ENCODE results near the gene PFKL. TPM values are rescaled to one million over a fixed set of nuclear protein-coding genes. Genes with fewer than 3 reads are reported as not detected.
"Not testable (repeated sequence)": the region's sequence is repeated elsewhere in the genome, so short reads cannot be mapped to it uniquely, and the experiment has no call there.

PFKL gene
- polyA plus RNA-seq, 4 donors: 69.7 to 172 (median 115) TPM

DNA sequence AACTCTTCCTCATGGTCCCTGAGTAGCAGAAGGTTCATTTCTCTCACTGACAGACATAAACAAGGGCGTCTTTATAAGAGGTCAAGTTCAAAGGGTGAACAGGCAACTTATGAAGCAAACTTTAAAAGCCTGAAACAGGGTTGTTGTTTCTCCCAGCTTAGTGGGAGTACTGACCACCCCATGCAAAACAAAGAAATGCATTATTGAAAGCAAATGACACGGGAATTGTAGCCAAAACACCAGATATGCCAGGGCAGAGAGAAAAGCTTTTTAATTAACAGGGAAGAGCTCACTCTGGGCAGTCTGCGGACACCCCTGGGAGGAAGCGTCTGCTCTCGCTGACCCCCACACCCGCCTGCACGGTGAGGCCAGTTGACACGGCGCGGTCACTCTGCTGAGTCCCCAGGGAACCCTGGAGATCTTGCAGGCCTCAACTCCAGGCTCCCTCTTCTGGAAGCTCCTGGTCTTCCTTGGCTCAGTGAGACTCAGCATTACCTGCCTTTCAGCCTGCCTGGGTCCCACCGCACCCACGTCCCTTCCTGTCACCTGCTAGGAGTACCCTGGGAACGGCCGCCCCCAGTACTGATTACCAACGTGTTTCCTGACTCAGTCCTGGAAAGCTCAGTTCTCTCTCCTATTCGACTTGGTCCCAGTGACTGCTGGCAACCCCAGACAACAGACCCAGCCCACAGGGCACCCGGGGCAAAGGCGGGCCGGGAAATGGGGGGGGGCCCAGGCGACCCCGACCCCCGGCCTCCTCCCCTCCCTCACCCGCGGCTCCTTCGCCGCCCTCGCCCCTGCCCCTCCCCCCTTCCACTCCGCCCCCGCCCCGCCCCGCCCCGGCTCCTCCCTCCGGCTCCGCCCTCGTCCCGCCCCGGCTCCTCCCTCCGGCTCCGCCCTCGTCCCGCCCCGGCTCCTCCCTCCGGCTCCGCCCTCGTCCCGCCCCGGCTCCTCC is 38.4 kb downstream of the PFKL start:
- DNase-seq (ENCODE audit: low read depth in 4 of 4, low spot score in 3 of 4): peak; percentile 38 to 52 (median 48)

- peak; percentile 78 to 87 (median 86) for DNase-seq (ENCODE audit: low read depth in 4 of 4, low spot score in 3 of 4)
Measured at GRCh38 chr21:44338971-44339910, 39.4 kb downstream of the PFKL start, which contains the start of gene CFAP410. CFAP410 (minus strand) TSS chr21:44339390; CDS start chr21:44339194, 196 bp downstream.

GRCh38 chr21:44341726-44342458 is 42.0 kb downstream of the PFKL start:
- DNase-seq (ENCODE audit: low read depth in 4 of 4, low spot score in 3 of 4): not testable (repeated sequence)

GRCh38 chr21:44342981-44343380 is 43.1 kb downstream of the PFKL start:
- DNase-seq (ENCODE audit: low read depth in 4 of 4, low spot score in 3 of 4): not testable (repeated sequence)

DNA sequence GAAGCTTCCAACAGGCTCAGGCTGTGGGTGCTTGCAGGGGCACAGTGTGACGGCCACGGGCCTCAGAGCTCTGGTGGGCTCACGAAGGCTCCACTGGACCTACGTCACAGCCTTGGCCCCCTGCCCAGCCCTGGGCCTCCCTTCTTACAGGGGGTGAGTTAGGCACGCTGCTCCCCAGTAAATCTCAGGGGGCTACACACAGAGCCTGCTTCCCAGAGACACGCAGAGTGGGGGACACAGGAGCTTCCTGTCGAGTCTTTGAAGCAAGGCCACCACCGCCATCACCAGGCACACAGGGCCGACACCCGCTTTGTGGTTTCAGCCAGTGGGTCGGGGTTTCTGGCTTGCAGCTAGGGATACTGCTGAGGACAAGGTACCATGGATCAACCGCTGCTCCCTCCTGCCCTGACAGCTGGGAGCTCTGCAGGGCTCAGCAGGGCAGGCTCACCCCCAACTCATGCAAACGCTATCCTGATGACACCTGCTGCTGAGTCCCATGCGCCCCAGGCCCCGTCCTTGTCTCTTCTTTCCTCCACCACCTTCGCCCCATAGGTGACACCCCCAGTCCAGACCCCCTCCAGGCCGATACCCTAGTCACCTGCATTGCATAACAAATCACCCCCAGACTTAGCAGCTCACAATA is 44.8 kb downstream of the PFKL start:
- DNase-seq (ENCODE audit: low read depth in 4 of 4, low spot score in 3 of 4): no peak

DNA sequence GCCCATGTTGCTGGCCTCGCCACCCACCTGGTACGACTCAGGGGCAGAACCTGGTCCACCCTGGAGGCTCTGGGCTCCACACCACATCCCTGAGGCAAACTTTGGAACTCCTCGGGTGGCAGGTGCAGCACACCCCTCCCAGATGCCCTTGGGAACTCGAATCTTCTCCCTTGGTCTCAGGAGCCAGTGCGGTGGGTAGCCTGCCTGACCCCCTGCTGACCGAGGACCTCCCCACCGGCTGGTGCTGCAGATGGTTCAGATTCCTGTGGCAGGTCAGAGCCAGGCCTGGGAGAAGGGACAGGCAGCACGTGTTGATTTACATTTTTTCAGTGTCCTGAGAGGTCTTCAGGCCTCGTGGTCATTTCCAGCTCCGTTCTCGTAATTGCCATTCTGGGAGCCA is 45.6 kb downstream of the PFKL start:
- DNase-seq (ENCODE audit: low read depth in 4 of 4, low spot score in 3 of 4): no peak

DNA sequence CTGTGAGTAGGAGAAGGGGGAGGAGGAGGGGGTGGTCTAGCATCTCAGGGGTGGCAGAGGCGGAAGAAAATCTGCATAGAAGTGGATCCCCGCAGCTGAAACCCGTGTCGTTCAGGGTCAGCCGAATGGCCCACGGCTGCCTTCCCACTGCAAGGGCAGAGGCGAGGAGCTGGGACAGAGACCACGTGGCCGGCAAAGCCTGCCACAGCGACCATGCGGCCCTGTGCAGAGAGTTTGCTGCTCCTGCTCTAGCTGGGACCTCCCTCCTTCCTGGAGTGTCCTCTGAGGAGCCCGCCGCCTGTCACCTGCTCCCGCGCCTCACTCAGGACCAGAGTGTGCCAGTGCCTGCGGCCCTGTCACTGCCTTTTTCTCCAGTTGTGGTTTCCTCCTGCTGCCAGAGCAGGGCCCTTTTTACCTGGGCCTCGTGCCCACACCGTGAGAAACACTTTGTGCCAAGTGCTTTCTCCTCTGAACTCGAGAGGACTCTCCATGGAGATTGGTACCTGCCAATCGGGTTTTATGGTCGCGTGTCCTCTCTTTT is 48.1 kb downstream of the PFKL start:
- no peak for DNase-seq (ENCODE audit: low read depth in 4 of 4, low spot score in 3 of 4)

- DNase-seq (ENCODE audit: low read depth in 4 of 4, low spot score in 3 of 4): no peak
Measured at GRCh38 chr21:44348861-44349260, 49.0 kb downstream of the PFKL start.

- no peak for DNase-seq (ENCODE audit: low read depth in 4 of 4, low spot score in 3 of 4)
Measured at GRCh38 chr21:44349416-44349846, 49.6 kb downstream of the PFKL start.

- DNase-seq (ENCODE audit: low read depth in 4 of 4, low spot score in 3 of 4): no peak
Measured at GRCh38 chr21:44349847-44350772, 50.3 kb downstream of the PFKL start.

- no peak for DNase-seq (ENCODE audit: low read depth in 4 of 4, low spot score in 3 of 4)
Measured at GRCh38 chr21:44350773-44351481, 51.1 kb downstream of the PFKL start.

- DNase-seq (ENCODE audit: low read depth in 4 of 4, low spot score in 3 of 4): no peak
Measured at GRCh38 chr21:44351535-44352252, 51.8 kb downstream of the PFKL start.

DNA sequence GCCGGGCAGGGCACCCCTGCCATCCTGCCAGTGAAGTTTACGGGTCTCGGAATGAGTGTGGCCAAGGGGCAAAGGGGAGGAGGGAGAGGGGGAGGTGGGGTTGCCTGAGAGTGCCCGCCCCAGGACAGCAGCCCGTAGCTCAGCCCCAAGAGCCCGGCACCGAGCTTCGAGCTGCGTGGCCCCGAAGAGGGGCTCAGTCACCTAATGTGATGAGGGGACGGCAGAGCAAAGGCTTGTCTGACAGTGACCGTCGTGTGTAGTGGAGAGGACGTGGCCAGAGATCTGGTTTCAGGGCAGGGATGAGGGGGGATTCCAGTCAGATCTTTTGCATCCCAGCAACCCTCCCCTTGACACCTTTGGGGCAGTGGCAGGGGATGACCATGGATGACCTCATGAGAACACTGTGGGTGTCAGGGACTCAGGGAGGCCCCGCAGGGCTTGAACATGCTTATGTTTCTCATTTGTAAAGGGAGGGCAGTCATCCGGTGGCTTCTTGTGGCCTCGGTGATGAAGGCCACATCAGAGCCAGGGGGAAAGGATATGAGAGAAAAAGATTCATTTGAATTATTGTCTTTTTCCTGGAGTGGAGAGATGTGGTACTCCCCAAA is 52.5 kb downstream of the PFKL start:
- DNase-seq (ENCODE audit: low read depth in 4 of 4, low spot score in 3 of 4): no peak

GRCh38 chr21:44353191-44353970 is 53.5 kb downstream of the PFKL start, which contains the start of gene TRPM2:
TRPM2 (plus strand) TSS chr21:44353621; CDS start chr21:44353701, 80 bp downstream.
- DNase-seq (ENCODE audit: low read depth in 4 of 4, low spot score in 3 of 4): no peak

- DNase-seq (ENCODE audit: low read depth in 4 of 4, low spot score in 3 of 4): no peak
Measured at GRCh38 chr21:44354001-44354405, 54.1 kb downstream of the PFKL start.
